Placental pericyte (primary cell): Measurements from ENCODE around the gene OR6K2. TPM values are rescaled to one million over a fixed set of nuclear protein-coding genes. Genes with fewer than 3 reads are reported as not detected.

ENCODE experiments used
- total RNA-seq: library from RNA; depleted of rRNA; stranded (reverse); fragments of >200 nt; gene quantifications from 2 replicates; pipeline ENCODE4 v1.2.3, GENCODE V29; 2012

Gene OR6K2
- total RNA-seq, result not detected in 2 replicates

GRCh38 chr1:158700552-158700951 is at the start of gene OR6K2:
Gene OR6K2, minus strand, starts transcription at chr1:158700652. Its CDS starts 0 bp downstream, at chr1:158700652.

GRCh38 chr1:158720620-158721019 is 20.2 kb upstream of the OR6K2 start, which contains the start of gene OR6K3:
Gene OR6K3, minus strand, starts transcription at chr1:158720720. Its CDS starts 2,605 bp downstream, at chr1:158718115.

GRCh38 chr1:158686111-158687009 is 14.1 kb downstream of the OR6K2 start, which contains the start of gene SPTA1:
Gene SPTA1, minus strand, starts transcription at chr1:158686715. Its CDS starts 198 bp downstream, at chr1:158686517.

Other genes starting within 250 kb of the OR6K2 start
- gene OR10K1, start 238.8 kb downstream of the OR6K2 start, total RNA-seq, result not detected in 2 replicates
- gene OR10R2, start 228.4 kb downstream of the OR6K2 start, total RNA-seq, result not detected in 2 replicates
- not detected in 2 replicates for gene OR6Y1, start 146.2 kb downstream of the OR6K2 start, total RNA-seq
- not detected in 2 replicates for gene OR6P1, start 130.1 kb downstream of the OR6K2 start, total RNA-seq
- gene OR10X1, start 120.8 kb downstream of the OR6K2 start, total RNA-seq, result not detected in 2 replicates
- gene OR10Z1, start 95.4 kb downstream of the OR6K2 start, total RNA-seq, result not detected in 2 replicates
- gene SPTA1, start 13.9 kb downstream of the OR6K2 start, total RNA-seq, result not detected in 2 replicates
- gene OR6K3, start 20.1 kb upstream of the OR6K2 start, total RNA-seq, result not detected in 2 replicates
- gene OR6K6, start 54.1 kb upstream of the OR6K2 start, total RNA-seq, result not detected in 2 replicates
- gene OR6N1, start 71.5 kb upstream of the OR6K2 start, total RNA-seq, result not detected in 2 replicates
- not detected in 2 replicates for gene OR6N2, start 80.6 kb upstream of the OR6K2 start, total RNA-seq
- not detected in 2 replicates for gene MNDA, start 130.7 kb upstream of the OR6K2 start, total RNA-seq
- not detected in 2 replicates for gene PYHIN1, start 230.9 kb upstream of the OR6K2 start, total RNA-seq